Stimulated activated naive CD4-positive, alpha-beta T cell treated with Interleukin-2 at 50 U/mL for 16 hours (primary cell): Measurements from ENCODE around the gene NPAS2.

Experiments used
- DNase-seq: peaks from one replicate; lab custom pipeline; 2025; lab: John Stamatoyannopoulos, UW

The NPAS2 gene

GRCh38 chr2:100941646-100942240 is 121.8 kb downstream of the NPAS2 start:
- DNase-seq, result no peak

- no peak for DNase-seq
Observed at GRCh38 chr2:100944617-100945432, 124.9 kb downstream of the NPAS2 start.

- no peak for DNase-seq
Observed at GRCh38 chr2:100945433-100945740, 125.4 kb downstream of the NPAS2 start.

DNA sequence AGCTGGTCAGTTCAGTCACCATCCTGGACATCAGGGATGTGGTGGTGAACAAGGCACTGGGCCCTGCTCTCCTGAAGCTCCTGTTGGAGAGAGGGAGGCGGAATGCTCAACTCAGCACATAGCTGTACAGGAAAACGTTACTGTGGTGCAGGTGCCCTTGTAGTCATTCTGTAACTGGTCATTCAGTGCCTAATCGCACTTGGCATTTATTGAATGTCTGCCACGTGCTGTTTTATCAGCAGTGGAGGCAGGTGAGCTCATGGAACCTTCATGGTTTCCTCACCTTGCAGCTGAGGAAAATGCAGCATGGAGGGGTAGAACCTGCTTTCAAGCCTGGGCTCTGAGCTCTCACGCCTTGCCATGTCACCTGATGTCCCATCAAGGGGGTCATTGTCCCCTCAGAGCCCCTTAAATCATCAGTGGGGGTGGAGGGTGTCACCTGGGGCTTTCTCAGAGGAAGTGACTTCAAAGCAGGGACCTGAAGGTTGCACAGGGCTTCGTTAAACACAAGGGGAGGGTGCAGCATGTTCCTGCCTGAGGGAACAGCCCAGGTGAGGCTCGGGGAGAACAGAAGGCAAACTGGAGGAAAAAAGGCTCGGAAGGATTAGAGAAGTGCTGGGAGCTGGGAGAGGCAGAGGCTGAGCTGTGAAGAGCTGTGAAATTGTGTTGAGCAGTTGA is 126.1 kb downstream of the NPAS2 start:
- no peak for DNase-seq

GRCh38 chr2:100948942-100949811 is 129.2 kb downstream of the NPAS2 start:
- DNase-seq, result no peak

DNA sequence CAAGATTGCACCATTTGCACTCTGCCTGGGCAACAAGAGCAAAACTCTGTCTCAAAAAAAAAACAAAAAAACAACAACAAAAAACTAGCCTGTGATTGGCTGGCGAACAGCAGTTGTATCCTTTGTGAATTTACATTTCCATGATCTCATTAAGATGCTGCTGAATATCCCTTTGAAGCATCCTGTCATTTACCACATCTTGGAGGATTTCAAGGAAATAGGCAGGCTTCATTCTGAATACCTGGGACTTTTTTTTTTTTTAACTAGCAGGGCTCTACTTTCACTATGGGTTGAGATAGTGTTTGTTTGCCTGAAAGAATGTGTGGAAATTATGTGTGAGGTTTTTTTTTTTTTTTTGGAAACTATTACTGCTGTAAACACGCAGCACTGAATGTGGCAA is 132.6 kb downstream of the NPAS2 start:
- no peak for DNase-seq

DNA sequence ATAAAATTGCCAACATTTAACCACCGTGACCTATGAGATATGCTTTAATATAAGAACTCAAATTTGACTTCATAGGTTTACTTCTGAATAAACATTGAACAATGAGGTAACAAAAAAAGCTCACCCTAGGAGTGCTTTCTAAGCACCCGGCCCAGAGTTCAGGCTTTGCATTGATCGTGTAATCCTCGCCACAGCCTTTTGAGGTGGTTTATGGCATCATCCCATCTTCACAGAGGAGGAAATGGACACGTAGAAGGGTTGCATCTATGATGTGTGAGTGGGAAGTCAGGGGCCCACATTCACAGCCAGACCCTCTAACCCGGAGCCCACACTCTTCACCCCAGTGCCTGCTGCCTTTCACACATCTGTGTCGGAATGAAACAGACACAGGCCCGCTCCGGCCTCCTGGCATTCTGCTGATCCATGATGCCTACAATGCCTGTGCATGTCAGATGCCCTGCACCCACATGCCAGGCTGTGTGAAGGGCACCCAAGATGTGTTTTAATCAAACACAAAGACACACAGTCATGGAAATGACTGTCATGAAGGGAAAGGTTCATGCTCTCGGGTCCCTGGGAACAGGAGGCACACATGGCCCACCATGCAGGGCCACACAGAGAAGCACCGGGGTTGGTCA is 133.6 kb downstream of the NPAS2 start:
- no peak for DNase-seq

GRCh38 chr2:100954044-100954420 is 134.1 kb downstream of the NPAS2 start:
- DNase-seq, result no peak

DNA sequence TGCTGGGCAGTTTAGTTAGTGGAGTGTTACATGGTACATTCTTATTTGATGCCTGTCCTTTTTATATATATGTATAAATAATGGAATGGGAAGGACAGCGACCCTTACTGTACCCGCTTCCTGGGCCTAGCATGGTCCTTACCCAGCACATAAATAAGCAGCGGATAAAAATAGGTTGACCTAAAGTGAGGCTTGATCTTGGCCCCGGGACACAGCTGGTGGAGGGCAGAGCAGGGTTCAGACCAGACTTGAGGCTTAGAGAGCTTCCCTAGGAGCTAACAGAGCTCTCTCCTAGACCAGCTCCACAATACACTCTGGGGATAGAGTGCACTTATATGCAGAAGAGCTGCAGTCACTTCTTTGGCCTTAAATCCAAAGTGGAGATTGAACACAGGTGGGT is 135.3 kb downstream of the NPAS2 start:
- DNase-seq, result no peak

DNA sequence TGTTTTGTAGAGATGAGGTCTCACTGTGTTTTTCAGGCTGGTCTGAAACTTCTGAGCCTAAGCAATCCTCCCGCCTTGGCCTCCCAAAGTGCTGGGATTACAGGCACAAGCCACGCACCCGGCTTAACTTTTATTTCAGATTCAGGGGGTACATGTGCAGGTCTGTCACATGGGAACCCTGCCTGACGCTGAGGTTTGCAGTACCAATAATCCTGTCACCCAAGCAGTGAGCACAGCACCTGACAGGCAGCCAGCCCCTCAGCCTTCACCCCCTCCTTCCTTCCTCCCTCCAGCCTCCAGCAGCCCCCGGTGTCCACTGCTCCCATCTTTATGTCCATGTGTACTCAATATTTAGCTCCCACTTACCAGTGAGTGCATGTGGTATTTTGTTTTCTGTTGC is 136.1 kb downstream of the NPAS2 start:
- DNase-seq, result no peak

GRCh38 chr2:100957996-100958653 is 138.2 kb downstream of the NPAS2 start:
- DNase-seq, result no peak

GRCh38 chr2:100959225-100959880 is 139.4 kb downstream of the NPAS2 start:
- DNase-seq, result no peak

GRCh38 chr2:100960688-100961087 is 140.7 kb downstream of the NPAS2 start:
- no peak for DNase-seq

DNA sequence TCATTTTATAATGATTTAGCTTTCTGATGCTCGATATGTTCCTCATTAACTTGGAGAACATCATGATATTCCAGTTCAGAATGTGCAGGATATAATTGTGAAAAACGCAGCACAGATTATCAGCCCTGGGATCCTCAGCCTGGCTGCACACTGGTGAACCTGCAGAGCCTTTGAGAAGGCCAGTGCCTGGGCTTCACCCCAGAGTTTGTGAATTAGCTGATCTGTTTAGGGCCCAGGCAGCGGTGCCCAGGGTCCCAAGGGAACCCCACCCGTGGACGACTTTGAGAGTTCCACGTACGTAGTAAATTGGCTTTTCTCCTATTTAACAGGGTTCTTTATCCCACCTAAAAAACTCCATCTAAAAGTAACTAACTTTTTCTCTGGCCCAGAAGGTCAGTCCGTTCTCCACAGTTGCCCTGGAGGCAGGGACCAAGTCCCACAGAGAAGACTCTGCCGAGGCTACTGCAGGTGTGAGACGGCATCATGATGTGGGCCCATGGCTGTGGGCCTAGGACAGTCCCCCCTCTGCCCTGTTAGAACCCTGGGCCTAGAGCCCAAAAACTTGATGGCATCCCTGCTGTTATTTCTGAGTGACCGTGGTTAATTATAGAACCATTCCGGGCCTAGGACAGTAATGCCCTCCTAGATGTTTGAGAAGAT is 142.6 kb downstream of the NPAS2 start:
- DNase-seq, result no peak

DNA sequence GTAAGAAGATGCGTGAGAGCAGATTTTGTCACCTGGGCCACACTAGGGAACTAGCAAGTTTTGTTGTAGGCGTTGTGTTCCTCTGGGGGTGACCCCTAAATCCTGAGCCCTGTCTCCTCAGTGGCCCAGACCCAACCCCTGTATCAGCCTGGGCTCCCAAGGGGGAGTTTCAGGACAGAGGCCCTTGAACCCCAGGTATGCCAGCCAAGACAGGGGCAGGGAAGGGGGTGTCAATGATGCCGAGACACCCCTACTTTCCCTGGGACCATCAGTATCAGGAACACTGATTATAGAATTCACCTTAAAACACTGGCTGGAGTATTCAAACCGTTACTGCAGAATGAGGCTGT is 143.1 kb downstream of the NPAS2 start:
- DNase-seq, result no peak

- no peak for DNase-seq
Observed at GRCh38 chr2:100964222-100964621, 144.3 kb downstream of the NPAS2 start.

DNA sequence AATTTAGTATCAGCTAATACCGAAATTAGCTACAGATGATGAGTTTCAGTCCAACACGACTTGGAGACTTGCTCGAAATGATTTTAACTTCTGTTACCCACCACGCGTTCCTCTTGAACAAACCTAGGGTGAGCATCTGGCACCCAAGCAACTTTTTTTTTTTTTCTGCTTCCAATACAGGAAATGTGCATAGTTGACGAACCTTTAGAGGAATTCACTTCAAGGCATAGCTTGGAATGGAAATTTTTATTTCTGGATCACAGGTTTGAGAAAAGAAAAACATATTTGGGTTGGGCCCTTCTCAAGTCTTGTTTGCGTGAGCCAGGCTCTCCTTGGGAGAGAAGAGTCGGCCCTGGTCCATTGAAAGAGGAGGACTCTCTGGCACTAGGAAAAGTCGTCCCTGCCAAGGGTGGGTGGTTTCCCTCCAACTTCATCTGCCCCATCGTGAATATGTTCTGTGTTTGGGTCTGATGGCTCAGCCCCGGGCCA is 144.8 kb downstream of the NPAS2 start:
- DNase-seq, result no peak

DNA sequence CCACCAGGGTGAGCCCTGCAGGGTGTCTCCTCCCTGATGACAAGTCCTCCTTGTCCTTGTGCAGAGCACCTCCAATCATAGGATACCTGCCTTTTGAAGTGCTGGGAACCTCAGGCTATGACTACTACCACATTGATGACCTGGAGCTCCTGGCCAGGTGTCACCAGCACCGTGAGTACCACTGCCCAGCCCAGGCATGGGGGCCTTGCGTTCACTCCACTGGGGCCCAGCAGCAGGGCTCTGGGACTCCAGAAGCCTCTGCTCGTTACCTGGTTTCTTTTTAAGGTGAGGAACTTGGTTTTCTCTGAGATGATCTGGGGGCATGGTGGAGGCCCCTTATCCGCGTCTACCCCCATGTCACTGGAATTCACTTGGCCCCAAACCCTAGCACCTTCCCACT is 145.7 kb downstream of the NPAS2 start:
- DNase-seq, result no peak

DNA sequence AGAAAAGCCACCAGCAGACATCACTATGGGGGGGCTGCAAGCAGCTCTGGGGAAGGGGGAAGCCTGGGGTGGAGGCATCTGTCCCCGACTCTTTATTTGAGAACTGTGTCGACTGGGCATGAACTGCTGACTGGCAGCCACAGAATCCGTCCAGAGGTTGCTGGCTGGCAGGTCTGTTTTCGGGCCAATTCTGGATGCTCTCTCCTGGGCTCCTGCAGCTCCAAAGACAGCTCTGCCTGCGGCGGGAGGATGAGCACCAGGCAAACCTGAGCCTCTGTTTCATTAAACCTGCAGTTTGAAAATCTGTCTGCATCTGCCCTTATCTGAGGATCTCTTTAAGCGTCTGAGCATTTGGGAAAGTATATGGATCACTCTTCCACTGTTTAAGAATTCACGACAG is 147.8 kb downstream of the NPAS2 start:
- DNase-seq, result no peak
